HepG2 (cell line): Measurements from ENCODE around the gene GFOD1. TPM values are rescaled to one million over a fixed set of nuclear protein-coding genes. Genes with fewer than 3 reads are reported as not detected.
A peak's percentile ranks its signal among the peaks of the same experiment; 100 is the strongest.

ENCODE experiments used
- ATAC-seq: fragments of 200-7000 bp; cut with Tn5 transposase; 3 replicates; pipeline ENCODE4 v1.9.1; 2020; ENCODE audit warnings: mild to moderate bottlenecking, moderate library complexity
- BruUV-seq: library from RNA; stranded (reverse); fragments of 400-500 nt; replicated peaks from 2 replicates; lab custom pipeline; 2021; lab: Mats Ljungman, UMichigan
- CTCF ChIA-PET: fragments of 300-600 bp; formaldehyde crosslinking; extraction: SDS; loops from one replicate; lab custom pipeline; 2021; ENCODE audit warnings: low total read pairs, inconsistent platforms, low intra/inter-chr PET ratio; lab: Yijun Ruan, JAX
- POLR2A ChIA-PET: fragments of 350-600 bp; sonication (Branson Sonifier 250); formaldehyde crosslinking; loops from one replicate; lab custom pipeline; 2020; ENCODE audit warnings: antibody characterized with exemption, inconsistent platforms; lab: Yijun Ruan, JAX
- DNase-seq: peaks from one replicate; pipeline ENCODE4 v3.0.0-alpha.2; 2015; ENCODE audit warnings: low spot score
- FAIRE-seq: peaks from 3 replicates; lab custom pipeline; 2011; peaks lifted over from hg19 to GRCh38; lab: Jason Lieb, UNC
- H2AFZ ChIP-seq: one replicate; pipeline ENCODE4 v1.6.1; 2011; ENCODE audit warnings: low read length, inconsistent platforms
- H3K27ac ChIP-seq: fragments of 300-600 bp; 3 replicates; pipeline ENCODE4 v1.8.0; 2011; ENCODE audit warnings: mixed run types, mild to moderate bottlenecking, mixed read lengths, low read length, inconsistent platforms; ENCODE audit not compliant: insufficient read depth; ENCODE audit errors: extremely low read length
- H3K27me3 ChIP-seq, 2 experiments: fragments of 200-600 bp in 1 of 2; 2 replicates in 1 of 2; 3 replicates in 1 of 2; pipeline versions ENCODE4 v1.6.0 to v1.8.0; 2011; ENCODE audit warnings: low read length in 2 of 2, mild to moderate bottlenecking in 2 of 2, moderate library complexity in 2 of 2, inconsistent platforms in 1 of 2; ENCODE audit not compliant: insufficient read depth in 2 of 2, control insufficient read depth in 1 of 2
- H3K36me3 ChIP-seq, 2 experiments: fragments of 200-600 bp in 1 of 2; replicated peaks in 1 of 2; 2 replicates in 1 of 2; 3 replicates in 1 of 2; pipeline versions ENCODE4 v1.5.1 to v1.8.0; 2011; ENCODE audit warnings: low read length in 2 of 2, inconsistent platforms in 1 of 2; ENCODE audit not compliant: insufficient read depth in 2 of 2, control insufficient read depth in 1 of 2
- H3K4me1 ChIP-seq: 2 replicates; pipeline ENCODE4 v1.5.1; 2012; ENCODE audit warnings: low read length, inconsistent platforms; ENCODE audit not compliant: insufficient read depth
- H3K4me2 ChIP-seq: 2 replicates; pipeline ENCODE4 v1.6.0; 2011; ENCODE audit warnings: low read depth, low read length, inconsistent platforms
- H3K4me3 ChIP-seq, 3 experiments: fragments of 200-600 bp in 1 of 3; sonication (generic), shearing (Covaris generic) in 1 of 3; replicated peaks in 1 of 3; 2 replicates each; pipeline ENCODE4 v1.5.1; 2011 to 2016; ENCODE audit warnings: low read length in 3 of 3, inconsistent platforms in 2 of 3, low read depth in 2 of 3, mild to moderate bottlenecking in 2 of 3, control low read depth in 1 of 3, mixed read lengths in 1 of 3; ENCODE audit not compliant: insufficient read depth in 1 of 3
- H3K79me2 ChIP-seq: one replicate; pipeline ENCODE4 v1.6.1; 2011; ENCODE audit warnings: low read length, inconsistent platforms; ENCODE audit not compliant: insufficient read depth
- H3K9ac ChIP-seq: 2 replicates; pipeline ENCODE4 v1.6.0; 2011; ENCODE audit warnings: mild to moderate bottlenecking, low read depth, low read length, inconsistent platforms; ENCODE audit not compliant: insufficient read depth
- H3K9me3 ChIP-seq: 2 replicates; pipeline ENCODE4 v1.5.1; 2012; ENCODE audit warnings: mild to moderate bottlenecking, low read length
- H4K20me1 ChIP-seq: 2 replicates; pipeline ENCODE4 v1.6.0; 2011; ENCODE audit warnings: inconsistent platforms, mild to moderate bottlenecking, low read length, moderate library complexity; ENCODE audit not compliant: insufficient read depth
- CTCF ChIP-seq: sonication (generic); formaldehyde crosslinking; IDR thresholded peaks from 2 replicates; pipeline ENCODE4 v1.5.0; 2020; ENCODE audit warnings: mild to moderate bottlenecking, missing genetic modification reagents, moderate library complexity
- NPAS2 ChIP-seq: sonication (generic); formaldehyde crosslinking; IDR thresholded peaks from 2 replicates; pipeline ENCODE4 v1.8.0; 2022; ENCODE audit warnings: mild to moderate bottlenecking, missing genetic modification reagents, borderline replicate concordance
- STAG1 ChIP-seq: sonication (generic); formaldehyde crosslinking; IDR thresholded peaks from 2 replicates; pipeline ENCODE4 v1.4.0; 2020; ENCODE audit warnings: missing genetic modification reagents
- ZNF263 ChIP-seq: sonication (generic); formaldehyde crosslinking; IDR thresholded peaks from 2 replicates; pipeline ENCODE4 v1.4.0; 2020; ENCODE audit warnings: missing genetic modification reagents
- WGBS: methylation state at CpG from one replicate; pipeline ENCODE4 v1.1.6; 2017; ENCODE audit warnings: low lambda C conversion rate; 5-methylcytosine and 5-hydroxymethylcytosine counted together
- in situ Hi-C: cut with HindIII; loops from 2 replicates; pipeline ENCODE4 v1.10.0; 2017; ENCODE audit warnings: low pct_unique_long_range_greater_than_20kb; ENCODE audit not compliant: extremely low pct_ligation_motif_present
- intact Hi-C: fragments of 100-400 bp; cut with micrococcal nuclease; formaldehyde crosslinking; loops from one replicate; pipeline ENCODE4 v1.10.0; 2022; ENCODE audit not compliant: unreplicated experiment
- polyA plus RNA-seq, 8 experiments: library from polyadenylated mRNA; depleted of rRNA in 3 of 8; stranded (reverse) in 7 of 8; unstranded in 1 of 8; fragments of >200 nt; fragmentation: Illumina TruSeq in 4 of 8; extraction: Trizol in 4 of 8; gene quantifications; 2 replicates each; pipeline versions ENCODE4 v1.2.1 to v1.2.3, GENCODE V29; 2011 to 2016; ENCODE audit warnings: low read depth in 4 of 8, missing spikeins in 1 of 8, mixed read lengths in 1 of 8; ENCODE audit not compliant: insufficient read depth in 1 of 8
- total RNA-seq, 5 experiments: library from RNA; depleted of rRNA; stranded (reverse); fragments of >200 nt; fragmentation: Illumina TruSeq; extraction: Trizol; gene quantifications; 2 replicates each; pipeline ENCODE4 v1.2.3, GENCODE V29; 2016; ENCODE audit warnings: low read depth in 1 of 5

The GFOD1 gene
- total and polyA plus RNA-seq, 2 of the 13 experiments (the other 11 are each of a cell fraction or from before 2014, with no cell fraction given), result 1.9 to 6.4 TPM

GRCh38 chr6:13378669-13379590, 108.5 kb downstream of the GFOD1 start:
- 79% methylated on average over 9 of the region's 9 CpGs for WGBS
- H2AFZ ChIP-seq, result no peak overlapping the region
- peaks cover 7% of the 10 kb centered on the region for H3K4me1 ChIP-seq
- H3K9me3 ChIP-seq, result no peaks in the 10 kb centered on the region
- TF ChIP-seq STAG1 (CRISPR knock-in tag), result peak; percentile 29; the same call in 1 of the 2 replicates
- peak; percentile 44; the same call in 1 of the 2 replicates for TF ChIP-seq ZNF263
- TF ChIP-seq NPAS2, result no peak
- peak; percentile 32; the same call in 1 of the 2 replicates for TF ChIP-seq CTCF (CRISPR knock-in tag)
- POLR2A ChIA-PET, result no interaction called here
- H3K27ac ChIP-seq, result no peak overlapping the region
- H3K4me3 ChIP-seq, result no peak overlapping the region
- H3K79me2 ChIP-seq, result no peaks in the 10 kb centered on the region
- in situ Hi-C loops (no loop called here), intact Hi-C loops (no loop called here)
- H4K20me1 ChIP-seq, result no peaks in the 10 kb centered on the region
- CTCF ChIA-PET, result no interaction called here
- H3K27me3 ChIP-seq, result no peaks in the 10 kb centered on the region
- no peak for FAIRE-seq
- no peak for DNase-seq
- no peak overlapping the region for H3K9ac ChIP-seq
- no peak overlapping the region for H3K4me2 ChIP-seq
- BruUV-seq, result no TSS peak
- no peaks in the 10 kb centered on the region for H3K36me3 ChIP-seq
- ATAC-seq, result peak; percentile 47
